GM19452 (cell line): Measurements from ENCODE around the gene CCDC15.
"Not testable (repeated sequence)": the region's sequence is repeated elsewhere in the genome, so short reads cannot be mapped to it uniquely, and the experiment has no call there.

ENCODE experiments used
- ATAC-seq: cut with Tn5 transposase; IDR thresholded peaks from one replicate; pipeline ENCODE4 v1.9.1; 2021; ENCODE audit not compliant: unreplicated experiment

Gene CCDC15

GRCh38 chr11:124942466-124943253, 11.3 kb upstream of the CCDC15 start:
- no peak for ATAC-seq

DNA sequence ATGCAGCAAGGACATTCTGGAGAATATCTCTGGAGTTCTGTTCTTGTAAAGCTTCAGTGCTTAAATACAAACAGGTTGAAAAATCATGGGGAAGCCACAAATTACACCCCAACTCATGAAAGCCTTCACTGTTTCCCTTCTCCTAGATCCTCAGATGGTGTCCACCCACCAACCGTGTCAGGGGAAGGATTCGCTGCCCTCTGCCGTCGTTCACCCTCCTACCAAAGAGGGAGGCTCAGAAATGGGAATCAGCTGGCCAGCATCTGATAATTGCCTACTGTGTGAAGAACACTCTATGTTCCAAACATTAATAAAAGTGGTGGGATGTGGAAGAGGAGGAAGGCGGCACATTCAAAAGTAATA, 10.8 kb upstream of the CCDC15 start:
- ATAC-seq: no peak

- no peak for ATAC-seq
These were observed 10.3 kb upstream of the CCDC15 start for GRCh38 chr11:124943741-124944140.

DNA sequence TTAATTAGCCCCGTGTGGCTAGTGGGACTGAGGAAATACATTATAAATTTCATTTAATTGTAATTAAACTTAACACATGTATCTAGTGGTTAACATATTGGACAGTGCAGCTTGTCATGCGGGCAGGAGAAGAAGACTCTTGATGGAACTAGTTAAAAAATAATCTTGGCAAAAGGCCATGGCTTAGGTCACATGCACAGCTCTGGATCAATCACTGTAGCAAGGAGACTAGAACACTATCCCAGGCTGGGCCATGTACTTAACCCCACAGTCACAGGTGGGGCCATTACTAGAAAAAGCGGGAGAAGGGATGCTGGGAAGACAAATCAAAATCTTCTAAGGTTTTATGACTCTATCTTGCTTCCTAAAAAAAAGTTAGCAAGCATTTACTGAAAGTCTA, 9.4 kb upstream of the CCDC15 start:
- no peak for ATAC-seq

DNA sequence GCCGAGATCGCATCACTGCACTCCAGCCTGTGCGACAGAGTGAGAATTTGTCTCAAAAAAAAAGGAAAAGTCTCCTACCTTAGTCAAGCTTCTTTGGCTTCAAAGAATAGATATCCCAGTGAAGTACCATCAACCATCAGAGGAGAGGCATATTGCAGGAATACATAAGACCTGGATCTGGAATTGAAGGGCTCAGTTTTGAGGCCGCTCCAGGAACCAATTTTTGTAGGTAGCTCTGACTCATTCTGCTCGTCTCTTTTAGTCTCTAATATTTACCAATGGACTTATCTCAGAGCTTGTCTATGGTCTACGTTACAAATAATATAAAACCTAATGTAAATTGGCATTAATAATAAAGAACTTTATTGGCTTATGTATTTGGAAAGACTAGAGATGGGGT, 8.2 kb upstream of the CCDC15 start:
- no peak for ATAC-seq

- no peak for ATAC-seq
These were observed 7.3 kb upstream of the CCDC15 start for GRCh38 chr11:124946735-124947141.

GRCh38 chr11:124950601-124951330, 3.2 kb upstream of the CCDC15 start:
- no peak for ATAC-seq

DNA sequence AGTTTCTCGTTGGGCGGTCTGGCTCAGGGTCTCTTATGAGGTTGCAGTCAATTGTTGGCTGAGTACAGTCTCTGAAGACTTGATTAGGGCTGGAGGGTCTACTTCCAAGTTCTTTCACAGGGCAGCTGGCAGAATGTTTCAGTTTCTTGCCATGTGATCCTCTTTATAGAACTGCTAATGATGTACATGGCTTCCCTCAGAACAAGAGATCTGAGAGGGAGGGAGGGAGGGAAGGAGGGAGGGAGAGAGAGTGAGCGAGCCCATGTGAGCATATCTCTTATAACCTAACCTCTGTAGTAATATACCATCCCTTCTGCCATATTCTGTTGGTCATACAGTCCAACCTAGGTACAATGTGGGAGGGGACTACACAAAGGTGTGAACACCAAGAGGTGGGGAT, 2.7 kb upstream of the CCDC15 start:
- ATAC-seq: no peak

GRCh38 chr11:124954590-124954955, 571 bp downstream of the CCDC15 start:
- ATAC-seq: no peak

DNA sequence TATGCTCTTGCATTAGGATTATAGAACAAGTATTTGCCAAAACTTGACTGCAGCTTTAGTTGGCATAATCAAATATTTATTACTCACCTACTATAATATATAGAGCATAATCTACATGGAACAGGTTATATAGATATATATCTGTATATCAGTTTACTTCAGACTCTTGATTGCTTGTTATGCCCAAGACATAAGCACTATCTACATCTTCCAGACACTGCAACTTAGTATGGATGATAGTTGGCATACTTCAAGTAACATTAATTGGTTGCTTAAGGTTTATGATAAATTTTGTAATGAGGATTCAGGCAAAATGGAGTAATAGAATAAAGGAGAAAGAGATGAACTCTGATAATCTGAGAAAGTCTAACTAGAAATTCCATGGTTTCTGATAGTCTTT, 1.0 kb downstream of the CCDC15 start:
- ATAC-seq: no peak

GRCh38 chr11:124961972-124962609, 8.1 kb downstream of the CCDC15 start:
- peak; percentile 95 for ATAC-seq

GRCh38 chr11:124968197-124968596, 14.2 kb downstream of the CCDC15 start:
- not testable (repeated sequence) for ATAC-seq

- ATAC-seq: no peak
These were observed 16.9 kb downstream of the CCDC15 start for GRCh38 chr11:124970925-124971324.

DNA sequence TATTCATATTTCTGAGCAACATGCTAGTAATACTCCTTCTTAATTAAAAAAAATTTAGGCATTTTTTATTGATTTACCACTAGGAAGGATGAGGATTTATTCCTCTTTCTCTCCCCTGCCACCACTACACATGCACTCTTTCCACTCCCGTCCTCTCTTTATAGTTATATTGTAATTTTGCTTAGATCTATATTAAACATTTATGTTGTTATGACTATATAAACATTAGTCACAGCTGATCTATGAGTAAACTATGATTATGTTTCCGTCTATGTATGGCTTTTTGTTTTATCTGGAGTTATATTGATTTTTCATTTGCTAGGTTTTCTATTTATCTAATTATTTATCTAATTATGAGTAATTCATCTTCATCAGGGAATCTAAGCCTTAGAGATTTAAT, 17.8 kb downstream of the CCDC15 start:
- ATAC-seq: no peak

- ATAC-seq: no peak
These were observed 22.5 kb downstream of the CCDC15 start for GRCh38 chr11:124976531-124976930.

- no peak for ATAC-seq
These were observed 23.0 kb downstream of the CCDC15 start for GRCh38 chr11:124977006-124977405.

DNA sequence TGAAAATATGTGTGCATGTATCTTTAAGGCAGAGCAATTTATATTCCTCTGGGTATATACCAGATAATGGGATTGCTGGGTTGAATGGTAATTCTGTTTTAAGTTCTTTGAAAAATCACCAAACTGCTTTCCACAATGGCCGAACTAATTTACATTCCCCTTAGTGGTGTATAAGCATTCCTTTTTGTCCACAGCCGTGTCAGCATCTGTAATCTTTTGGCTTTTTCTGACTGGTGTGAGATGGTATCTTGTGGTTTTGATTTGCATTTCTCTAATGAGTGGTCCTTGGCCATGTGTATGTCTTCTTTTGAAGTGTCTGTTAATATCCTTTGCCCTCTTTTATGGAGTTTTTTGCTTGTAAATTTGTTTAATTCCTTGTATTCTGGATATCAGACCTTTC, 24.3 kb downstream of the CCDC15 start:
- ATAC-seq: no peak

GRCh38 chr11:124982043-124982442, 28.0 kb downstream of the CCDC15 start:
- ATAC-seq: no peak

GRCh38 chr11:124983674-124984511, 29.9 kb downstream of the CCDC15 start:
- ATAC-seq: no peak

GRCh38 chr11:124984512-124984854, 30.5 kb downstream of the CCDC15 start:
- no peak for ATAC-seq

DNA sequence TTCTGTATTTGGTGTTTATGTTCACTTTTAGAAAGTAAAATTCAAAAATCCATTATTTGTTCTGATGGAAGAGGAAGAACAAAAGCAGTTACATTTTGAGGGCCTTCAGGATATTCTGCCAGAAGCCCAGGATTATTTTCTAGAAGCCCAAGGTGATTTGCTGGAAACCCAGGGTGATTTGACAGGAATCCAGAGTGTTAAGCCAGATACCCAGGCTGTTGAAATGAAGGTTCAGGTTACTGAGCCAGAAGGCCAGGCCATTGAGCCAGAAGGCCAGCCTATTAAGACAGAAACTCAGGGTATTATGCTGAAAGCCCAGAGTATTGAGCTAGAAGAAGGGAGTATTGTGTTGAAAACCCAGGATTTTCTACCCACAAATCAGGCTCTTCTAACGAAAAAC, 33.1 kb downstream of the CCDC15 start:
- no peak for ATAC-seq
